Spleen (tissue), 11 donors: ENCODE results near the gene FHIT. TPM values are rescaled to one million over a fixed set of nuclear protein-coding genes. Genes with fewer than 3 reads are reported as not detected.

Source experiments
- DNase-seq: peaks from one replicate; pipeline ENCODE4 v3.0.0-alpha.2; 2020
- H3K27ac ChIP-seq, 8 donors: fragments of 200-600 bp; sonication (generic) in 7 of 8; 1 replicate in 4 of 8; 2 replicates in 4 of 8; pipeline versions ENCODE4 v1.5.0 to v1.8.0; 2016 to 2021; ENCODE audit warnings: inconsistent platforms in 4 of 8, mild to moderate bottlenecking in 4 of 8, moderate library complexity in 1 of 8
- H3K27me3 ChIP-seq, 7 donors: fragments of 200-600 bp; sonication (generic) in 6 of 7; replicated peaks in 1 of 7; 1 replicate in 4 of 7; 2 replicates in 3 of 7; pipeline versions ENCODE4 v1.5.0 to v1.8.0; 2016 to 2021; ENCODE audit warnings: inconsistent platforms in 3 of 7, mild to moderate bottlenecking in 1 of 7
- H3K36me3 ChIP-seq, 6 donors: fragments of 200-600 bp; sonication (generic) in 5 of 6; 1 replicate in 4 of 6; 2 replicates in 2 of 6; pipeline versions ENCODE4 v1.5.0 to v1.8.0; 2016 to 2021; ENCODE audit warnings: inconsistent platforms in 2 of 6
- H3K4me1 ChIP-seq, 6 donors: fragments of 200-600 bp; sonication (generic) in 5 of 6; 1 replicate in 3 of 6; 2 replicates in 3 of 6; pipeline versions ENCODE4 v1.5.0 to v1.8.0; 2016 to 2021; ENCODE audit warnings: inconsistent platforms in 3 of 6
- H3K4me3 ChIP-seq, 8 donors: fragments of 200-600 bp; sonication (generic) in 7 of 8; 1 replicate in 4 of 8; 2 replicates in 4 of 8; pipeline versions ENCODE4 v1.5.0 to v1.8.0; 2016 to 2021; ENCODE audit warnings: inconsistent platforms in 4 of 8, mild to moderate bottlenecking in 4 of 8, moderate library complexity in 2 of 8
- H3K9me3 ChIP-seq, 8 donors: fragments of 200-600 bp; sonication (generic) in 7 of 8; 1 replicate in 4 of 8; 2 replicates in 4 of 8; pipeline versions ENCODE4 v1.5.0 to v1.8.0; 2016 to 2021; ENCODE audit warnings: inconsistent platforms in 4 of 8
- CTCF ChIP-seq, 11 experiments: fragments of 200-600 bp in 7 of 11; fragments of 450-650 bp in 4 of 11; sonication (generic) in 4 of 11; IDR thresholded peaks in 8 of 11; conservative IDR thresholded peaks in 3 of 11; 1 replicate in 7 of 11; 2 replicates in 4 of 11; pipeline versions ENCODE4 v1.4.0 to v1.8.0; 2016 to 2021; ENCODE audit warnings: antibody characterized with exemption in 11 of 11, inconsistent platforms in 4 of 11, mild to moderate bottlenecking in 1 of 11
- POLR2A ChIP-seq, 3 donors: fragments of 450-650 bp; IDR thresholded peaks; one replicate each; pipeline ENCODE4 v1.5.1; 2017; ENCODE audit warnings: antibody characterized with exemption in 3 of 3, mild to moderate bottlenecking in 1 of 3
- POLR2AphosphoS5 ChIP-seq, 3 donors: sonication (generic); formaldehyde crosslinking; IDR thresholded peaks; one replicate each; pipeline ENCODE4 v1.5.1; 2017; ENCODE audit warnings: antibody characterized with exemption in 3 of 3
- WGBS, 5 donors: extraction: QIAGEN DNeasy Blood & Tissue Kit in 3 of 5; methylation state at CpG; one replicate each; pipeline versions ENCODE4 v1.1.5 to v1.1.7; 2013 to 2018; 5-methylcytosine and 5-hydroxymethylcytosine counted together
- intact Hi-C: fragments of 100-400 bp; cut with DNase I; formaldehyde crosslinking; loops from one replicate; pipeline ENCODE4 v1.15.0; 2023; ENCODE audit warnings: low total_unique reads
- polyA plus RNA-seq, 3 donors: library from polyadenylated mRNA; stranded (reverse); fragments of 200-250 nt; gene quantifications; one replicate each; pipeline ENCODE4 v1.2.1, GENCODE V29; 2013
- total RNA-seq, 7 donors: library from RNA; depleted of rRNA in 3 of 7; stranded (reverse); fragments of >200 nt in 3 of 7; fragmentation: NEBNext Ultra II Directional in 4 of 7; extraction: Animal tissue kit (Norgen Biotek cat#: 25700) in 4 of 7; gene quantifications; one replicate each; pipeline versions ENCODE4 v1.1.0 to v1.2.1, GENCODE V29; 2016 to 2021
- donor health status: healthy with polysubstance abuse.
- donor health status: DM: no; HTN: no; CAD: no; lungs with moderate emphysema.
- donor health status: DM: no; HTN: no; CAD: no.
- donor health status: Bipolar disorder and iron deficiency.
- donor health status: healthy.
- donor health status: DM: no; HTN: no; CAD: no.
- donor health status: DM: yes; HTN: yes; CAD: no.

Gene FHIT
- total and polyA plus RNA-seq, 10 donors, result 4.1 to 23.1 (median 12.2) TPM

GRCh38 chr3:61173676-61174075 is 77.6 kb downstream of the FHIT start:
- no peak for DNase-seq
- H3K9me3 ChIP-seq, result no peaks in the 10 kb centered on the region
- H3K4me3 ChIP-seq, result no peak overlapping the region
- intact Hi-C loops, result no loop called here
- no peaks in the 10 kb centered on the region for H3K36me3 ChIP-seq
- H3K27ac ChIP-seq, result no peak overlapping the region
- TF ChIP-seq POLR2AphosphoS5 (IDR thresholded peaks at IDR 0.05) (no peak), POLR2A (IDR thresholded peaks at IDR 0.05) (no peak)
- H3K4me1 ChIP-seq, result no peaks in the 10 kb centered on the region
- no peaks in the 10 kb centered on the region for H3K27me3 ChIP-seq

GRCh38 chr3:61172684-61173083 is 78.6 kb downstream of the FHIT start:
- no peak for TF ChIP-seq POLR2A (IDR thresholded peaks at IDR 0.05)
- no peak for TF ChIP-seq CTCF (IDR thresholded peaks at IDR 0.05 in 8 of 11, conservative IDR thresholded peaks at IDR 0.05 in 3 of 11)
- no peak for TF ChIP-seq POLR2AphosphoS5 (IDR thresholded peaks at IDR 0.05)
- Histone ChIP-seq H3K4me3 (no peak overlapping the region), H3K27ac (no peak overlapping the region), H3K9me3 (no peaks in the 10 kb centered on the region), H3K36me3 (no peaks in the 10 kb centered on the region), H3K27me3 (no peaks in the 10 kb centered on the region), H3K4me1 (no peaks in the 10 kb centered on the region)
- intact Hi-C loops, result no loop called here
- DNase-seq, result no peak
- WGBS, 5 donors, result 8 to 29% (median 21%) methylated on average over 2 of the region's 2 CpGs

GRCh38 chr3:61172203-61172602 is 79.0 kb downstream of the FHIT start:
- Histone ChIP-seq H3K27me3 (no peaks in the 10 kb centered on the region), H3K4me1 (no peaks in the 10 kb centered on the region), H3K9me3 (no peaks in the 10 kb centered on the region), H3K27ac (no peak overlapping the region), H3K36me3 (no peaks in the 10 kb centered on the region), H3K4me3 (no peak overlapping the region)
- intact Hi-C loops, result no loop called here
- 86 to 97% (median 94%) methylated on average over 1 of the region's 1 CpG for WGBS, 5 donors
- DNase-seq, result no peak
- TF ChIP-seq POLR2AphosphoS5 (IDR thresholded peaks at IDR 0.05) (no peak), POLR2A (IDR thresholded peaks at IDR 0.05) (no peak), CTCF (IDR thresholded peaks at IDR 0.05 in 8 of 11, conservative IDR thresholded peaks at IDR 0.05 in 3 of 11) (no peak)

- no peak for DNase-seq
- H3K36me3 ChIP-seq, result peaks cover 0 to 11% (median 0%) of the 10 kb centered on the region in 6 donors
- no peaks in the 10 kb centered on the region for H3K4me1 ChIP-seq
- no peak overlapping the region for H3K27ac ChIP-seq
- no peak for TF ChIP-seq POLR2A (IDR thresholded peaks at IDR 0.05)
- 83 to 97% (median 90%) methylated on average over 2 of the region's 2 CpGs for WGBS, 5 donors
- peaks cover 0 to 11% (median 8%) of the 10 kb centered on the region in 8 donors for H3K9me3 ChIP-seq
- no peaks in the 10 kb centered on the region for H3K27me3 ChIP-seq
- intact Hi-C loops, result no loop called here
- H3K4me3 ChIP-seq, result no peak overlapping the region
These were observed 81.5 kb downstream of the FHIT start for GRCh38 chr3:61169621-61170251.

GRCh38 chr3:61168286-61168685 is 83.0 kb downstream of the FHIT start:
- Histone ChIP-seq H3K36me3 (peaks cover 0 to 11% (median 0%) of the 10 kb centered on the region in 6 donors), H3K27ac (no peak overlapping the region), H3K9me3 (peaks cover 0 to 14% (median 8%) of the 10 kb centered on the region in 8 donors), H3K4me1 (no peaks in the 10 kb centered on the region), H3K4me3 (no peak overlapping the region), H3K27me3 (no peaks in the 10 kb centered on the region)
- DNase-seq, result no peak
- 88 to 98% (median 91%) methylated on average over 3 of the region's 3 CpGs for WGBS, 5 donors
- intact Hi-C loops, result no loop called here
- TF ChIP-seq POLR2A (IDR thresholded peaks at IDR 0.05) (no peak), POLR2AphosphoS5 (IDR thresholded peaks at IDR 0.05) (no peak), CTCF (IDR thresholded peaks at IDR 0.05 in 8 of 11, conservative IDR thresholded peaks at IDR 0.05 in 3 of 11) (no peak)
